Measurements from ENCODE around the gene RAD51B. TPM values are rescaled to one million over a fixed set of nuclear protein-coding genes. Genes with fewer than 3 reads are reported as not detected.

Gene RAD51B
- total RNA-seq, 2 experiments from 2014 or later = 27.4 to 31.6 TPM

DNA sequence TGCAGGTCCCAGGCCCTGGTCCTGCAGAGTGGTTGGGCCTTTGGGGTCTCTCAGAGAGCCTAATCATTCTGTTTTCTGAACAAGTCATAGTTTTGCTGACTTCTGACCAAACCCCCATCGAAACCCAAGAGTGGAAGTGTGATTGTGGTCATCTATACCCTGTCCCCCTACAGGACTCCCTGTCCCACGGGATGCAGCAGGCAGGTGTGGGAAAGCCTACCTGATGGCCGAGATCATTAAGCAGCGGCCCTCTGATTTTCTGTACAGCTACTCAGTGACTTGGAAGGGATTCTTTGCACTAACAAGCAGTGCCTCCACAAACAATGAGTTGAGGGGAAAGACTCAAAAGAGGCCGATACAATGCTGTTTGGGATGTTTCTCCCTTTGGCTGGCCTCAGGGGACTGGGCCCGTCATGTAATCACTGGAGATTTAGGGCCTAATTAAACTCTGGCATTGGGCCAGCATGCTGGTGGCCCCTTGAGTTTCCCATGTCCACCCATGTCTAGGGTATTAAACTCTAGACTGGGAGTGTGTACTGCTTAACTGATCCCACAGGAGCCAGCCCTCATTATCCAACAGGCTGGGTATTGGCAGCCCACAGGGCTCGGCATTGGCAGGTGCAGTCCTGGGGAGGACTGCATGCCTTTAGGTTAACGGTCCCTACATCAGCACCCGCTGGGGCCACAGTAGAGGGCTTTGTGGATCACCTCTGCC, 780.5 kb downstream of the RAD51B start:
- H3K9me3 Mint-ChIP-seq = no peaks in the 10 kb centered on the region
- H3K27ac Mint-ChIP-seq = no peak overlapping the region
- H3K36me3 Mint-ChIP-seq = no peaks in the 10 kb centered on the region
- H3K27me3 Mint-ChIP-seq = no peaks in the 10 kb centered on the region
- no peaks in the 10 kb centered on the region for H3K4me1 Mint-ChIP-seq
- no peak for DNase-seq
- H3K4me3 Mint-ChIP-seq = no peak overlapping the region

GRCh38 chr14:68602507-68602906, 782.9 kb downstream of the RAD51B start:
- no peaks in the 10 kb centered on the region for H3K27me3 Mint-ChIP-seq
- H3K36me3 Mint-ChIP-seq = peaks cover 4% of the 10 kb centered on the region
- peaks cover 9% of the 10 kb centered on the region for H3K4me1 Mint-ChIP-seq
- H3K9me3 Mint-ChIP-seq = peaks cover 4% of the 10 kb centered on the region
- no peak overlapping the region for H3K27ac Mint-ChIP-seq
- DNase-seq = no peak
- no peak overlapping the region for H3K4me3 Mint-ChIP-seq

DNA sequence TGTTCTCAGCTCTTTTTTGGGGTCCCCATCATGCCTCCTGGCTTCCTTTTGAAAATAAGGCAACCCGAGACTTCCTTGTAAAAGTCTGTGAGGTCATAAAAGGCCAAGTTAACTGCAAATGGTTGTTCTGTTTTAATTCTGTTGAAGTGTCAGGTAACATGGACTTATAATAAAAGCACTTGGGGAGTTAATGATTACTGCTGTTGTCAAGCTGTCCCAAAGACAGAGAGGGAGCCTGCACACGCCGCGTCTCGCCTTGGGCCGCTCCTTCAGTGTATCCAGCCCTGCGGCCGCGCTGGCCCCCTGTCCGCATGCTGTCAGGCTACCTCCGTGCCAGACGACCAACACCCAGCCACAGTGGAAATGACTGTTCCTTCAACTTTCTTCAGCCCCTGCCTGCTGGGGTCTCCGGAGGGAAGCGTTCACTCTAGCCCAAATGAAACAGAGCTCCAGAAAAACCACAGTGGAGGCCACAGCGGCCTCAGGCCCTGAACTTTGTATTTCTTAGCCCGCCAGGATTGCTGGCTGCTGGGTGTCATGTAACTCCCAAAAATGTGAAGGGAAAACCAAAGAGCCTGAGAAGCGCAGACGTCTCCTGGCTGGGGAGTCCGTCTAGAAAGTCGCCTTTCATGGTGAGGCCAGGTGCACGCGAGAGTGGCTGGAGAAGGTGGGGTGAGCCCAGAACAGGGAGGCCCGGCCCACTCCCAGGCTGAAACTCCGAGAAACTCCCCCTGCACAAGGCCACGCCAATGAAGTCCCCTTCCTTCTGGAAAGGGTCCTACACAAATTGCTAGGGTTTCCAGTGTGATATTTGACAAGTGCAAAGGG, 784.2 kb downstream of the RAD51B start:
- peaks cover 4% of the 10 kb centered on the region for H3K36me3 Mint-ChIP-seq
- H3K27ac Mint-ChIP-seq = no peak overlapping the region
- no peaks in the 10 kb centered on the region for H3K27me3 Mint-ChIP-seq

DNA sequence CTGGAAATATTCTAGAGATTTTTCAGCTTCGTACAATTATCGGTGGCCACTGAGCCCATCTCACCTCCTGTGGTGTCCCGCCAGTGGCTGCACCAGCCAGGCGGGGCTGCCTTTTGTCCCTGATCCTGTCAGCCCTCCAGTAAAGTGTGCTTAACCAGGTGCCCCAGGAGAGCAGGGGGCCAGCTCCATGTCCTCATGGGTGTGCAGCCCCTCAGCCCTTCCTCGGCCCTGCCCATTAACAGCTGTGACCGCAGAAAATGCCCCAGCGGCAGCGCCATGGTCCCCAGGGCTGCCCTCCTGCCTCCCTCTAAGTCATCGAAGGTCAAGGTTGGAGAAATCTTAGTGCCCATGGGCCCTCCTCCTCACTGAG, 784.8 kb downstream of the RAD51B start:
- no peak overlapping the region for H3K4me3 Mint-ChIP-seq
- H3K27me3 Mint-ChIP-seq = no peaks in the 10 kb centered on the region
- H3K4me1 Mint-ChIP-seq = peaks cover 15% of the 10 kb centered on the region
- peaks cover 4% of the 10 kb centered on the region for H3K9me3 Mint-ChIP-seq
- no peak for DNase-seq
- H3K27ac Mint-ChIP-seq = no peak overlapping the region
- peaks cover 4% of the 10 kb centered on the region for H3K36me3 Mint-ChIP-seq

More for the DNA sequence above, 784.2 kb downstream of the RAD51B start:
- Mint-ChIP-seq H3K9me3 (peaks cover 4% of the 10 kb centered on the region), H3K4me1 (peaks cover 15% of the 10 kb centered on the region), H3K4me3 (no peak overlapping the region)
- no peak for DNase-seq

- Mint-ChIP-seq H3K27me3 (no peaks in the 10 kb centered on the region), H3K36me3 (peaks cover 4% of the 10 kb centered on the region), H3K4me3 (no peak overlapping the region), H3K4me1 (peaks cover 15% of the 10 kb centered on the region), H3K27ac (no peak overlapping the region), H3K9me3 (peaks cover 4% of the 10 kb centered on the region)
- DNase-seq = no peak
These were observed 785.2 kb downstream of the RAD51B start for GRCh38 chr14:68604822-68605221.

- Mint-ChIP-seq H3K27ac (no peak overlapping the region), H3K4me1 (peaks cover 15% of the 10 kb centered on the region), H3K27me3 (no peaks in the 10 kb centered on the region), H3K4me3 (no peak overlapping the region), H3K9me3 (peaks cover 4% of the 10 kb centered on the region), H3K36me3 (peaks cover 4% of the 10 kb centered on the region)
- DNase-seq = no peak
These were observed 786.6 kb downstream of the RAD51B start for GRCh38 chr14:68606176-68606575.

- H3K27ac Mint-ChIP-seq = no peak overlapping the region
- DNase-seq = no peak
- no peaks in the 10 kb centered on the region for H3K27me3 Mint-ChIP-seq
- peaks cover 15% of the 10 kb centered on the region for H3K4me1 Mint-ChIP-seq
- peaks cover 4% of the 10 kb centered on the region for H3K9me3 Mint-ChIP-seq
- H3K36me3 Mint-ChIP-seq = peaks cover 4% of the 10 kb centered on the region
- no peak overlapping the region for H3K4me3 Mint-ChIP-seq
These were observed 787.1 kb downstream of the RAD51B start for GRCh38 chr14:68606644-68607043.

DNA sequence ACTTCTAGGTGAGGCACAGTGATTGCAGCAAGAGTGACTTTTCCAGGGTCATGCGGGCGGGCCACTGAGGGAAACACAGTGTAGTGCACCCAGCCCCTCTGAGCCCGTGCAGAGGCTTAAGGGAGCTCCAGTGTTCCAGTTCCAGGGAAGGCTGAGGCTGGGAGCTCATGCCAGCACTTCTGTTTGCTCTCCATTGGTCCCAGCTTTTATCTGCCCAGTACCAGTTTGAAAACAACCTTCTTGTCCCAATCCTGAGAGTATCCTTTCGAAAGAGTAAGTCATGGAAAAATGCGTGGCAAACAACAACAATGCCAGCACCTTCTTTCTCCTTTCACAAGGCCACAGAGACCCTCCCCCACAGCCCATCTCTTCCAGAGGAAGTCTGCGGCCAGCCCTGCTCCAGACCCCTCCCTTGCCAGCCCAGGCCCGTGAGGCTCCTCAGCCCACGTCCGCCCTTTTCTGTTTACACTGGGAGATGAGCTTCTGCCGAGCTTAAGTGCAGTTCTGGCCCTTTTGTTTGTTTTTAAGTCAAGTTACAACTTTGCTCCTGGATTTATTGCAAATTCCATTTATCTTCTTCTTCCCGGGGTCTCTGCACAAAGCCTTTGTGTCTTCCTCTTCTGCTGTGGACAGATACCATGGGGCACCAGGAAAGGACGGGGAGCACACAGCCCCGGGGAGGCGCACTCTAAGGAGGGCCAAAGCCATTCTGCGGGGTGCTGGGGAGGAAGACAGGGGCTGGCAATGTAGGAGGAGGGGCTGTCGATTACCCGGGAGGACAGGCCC, 787.7 kb downstream of the RAD51B start:
- DNase-seq = no peak
- Mint-ChIP-seq H3K4me3 (no peak overlapping the region), H3K36me3 (peaks cover 4% of the 10 kb centered on the region), H3K4me1 (peaks cover 15% of the 10 kb centered on the region), H3K27me3 (no peaks in the 10 kb centered on the region), H3K9me3 (peaks cover 4% of the 10 kb centered on the region), H3K27ac (peak overlapping the region; percentile 36)

DNA sequence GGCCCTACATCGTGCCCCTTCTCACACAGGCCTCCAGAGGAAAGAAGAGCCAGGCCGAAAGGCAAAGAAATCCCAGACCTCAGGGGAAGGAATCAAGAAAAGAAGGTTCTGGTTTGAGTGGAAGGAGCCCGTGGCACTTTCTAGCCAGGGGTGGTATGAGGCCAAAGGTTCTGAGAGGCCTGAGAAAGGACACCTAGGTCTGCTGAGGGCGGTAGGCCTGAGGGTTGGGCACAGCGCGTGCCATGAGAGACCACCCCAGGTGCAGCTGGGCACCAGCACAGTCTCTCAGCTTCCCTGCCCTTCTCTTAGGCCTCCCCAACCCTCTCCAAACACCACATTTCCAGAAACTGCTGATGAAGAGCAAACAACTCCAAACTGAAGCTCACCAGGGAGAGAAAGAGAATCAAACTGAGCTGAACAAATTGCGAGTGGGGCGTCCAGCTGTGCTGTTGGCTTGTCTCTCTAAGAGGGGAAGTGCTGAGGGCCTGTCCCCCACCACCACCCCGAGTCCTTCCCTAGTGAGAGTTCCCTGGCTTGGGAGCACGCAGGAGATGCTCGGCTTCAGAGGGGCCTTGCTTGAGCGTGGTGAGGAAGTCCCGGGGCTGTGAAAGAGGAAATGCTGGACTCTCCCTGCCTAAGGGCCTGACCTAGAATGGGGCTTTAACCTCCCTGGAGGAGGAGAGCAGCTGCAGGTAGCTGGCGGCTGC, 788.4 kb downstream of the RAD51B start:
- Mint-ChIP-seq H3K4me3 (no peak overlapping the region), H3K27me3 (no peaks in the 10 kb centered on the region), H3K27ac (peak overlapping the region; percentile 36), H3K9me3 (peaks cover 7% of the 10 kb centered on the region), H3K36me3 (peaks cover 6% of the 10 kb centered on the region), H3K4me1 (peaks cover 15% of the 10 kb centered on the region)
- DNase-seq = no peak

DNA sequence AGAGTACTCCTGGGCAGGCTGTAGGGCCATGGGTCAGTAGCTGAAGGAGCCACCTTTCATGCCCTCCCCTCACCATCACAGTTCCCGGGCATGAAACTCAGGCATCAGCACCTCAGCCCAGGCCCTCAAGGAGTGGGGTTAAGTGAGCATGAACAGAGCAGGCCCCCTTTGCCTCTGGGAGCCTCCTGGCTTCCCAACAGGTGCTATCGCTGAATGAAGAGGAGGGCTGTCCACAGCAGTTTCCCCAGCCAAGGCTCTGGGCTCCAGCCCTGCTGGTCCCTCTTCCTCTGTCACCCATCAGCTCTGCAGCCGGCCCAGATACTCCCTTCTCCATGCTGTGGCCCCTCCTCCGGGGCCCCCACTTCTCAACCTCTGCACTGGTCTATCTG, 789.0 kb downstream of the RAD51B start:
- Mint-ChIP-seq H3K36me3 (peaks cover 6% of the 10 kb centered on the region), H3K4me3 (no peak overlapping the region), H3K27ac (no peak overlapping the region), H3K27me3 (no peaks in the 10 kb centered on the region), H3K4me1 (peaks cover 15% of the 10 kb centered on the region), H3K9me3 (peaks cover 7% of the 10 kb centered on the region)
- no peak for DNase-seq

- H3K27ac Mint-ChIP-seq = no peak overlapping the region
- DNase-seq = no peak
These were observed 789.4 kb downstream of the RAD51B start for GRCh38 chr14:68609012-68609411.

GRCh38 chr14:68610251-68610793, 790.7 kb downstream of the RAD51B start:
- Mint-ChIP-seq H3K9me3 (peaks cover 20% of the 10 kb centered on the region), H3K27ac (no peak overlapping the region), H3K27me3 (no peaks in the 10 kb centered on the region), H3K36me3 (peaks cover 12% of the 10 kb centered on the region), H3K4me1 (peaks cover 15% of the 10 kb centered on the region), H3K4me3 (no peak overlapping the region)
- no peak for DNase-seq

More at GRCh38 chr14:68609012-68609411, 789.4 kb downstream of the RAD51B start:
- Mint-ChIP-seq H3K27me3 (no peaks in the 10 kb centered on the region), H3K4me3 (no peak overlapping the region), H3K9me3 (peaks cover 10% of the 10 kb centered on the region), H3K36me3 (peaks cover 7% of the 10 kb centered on the region), H3K4me1 (peaks cover 15% of the 10 kb centered on the region)

- DNase-seq = no peak
- H3K27ac Mint-ChIP-seq = no peak overlapping the region
- peaks cover 13% of the 10 kb centered on the region for H3K36me3 Mint-ChIP-seq
- H3K4me1 Mint-ChIP-seq = peaks cover 15% of the 10 kb centered on the region
- H3K27me3 Mint-ChIP-seq = no peaks in the 10 kb centered on the region
- peaks cover 22% of the 10 kb centered on the region for H3K9me3 Mint-ChIP-seq
- H3K4me3 Mint-ChIP-seq = no peak overlapping the region
These were observed 792.0 kb downstream of the RAD51B start for GRCh38 chr14:68611599-68611998.

GRCh38 chr14:68612049-68612448, 792.5 kb downstream of the RAD51B start:
- peaks cover 17% of the 10 kb centered on the region for H3K36me3 Mint-ChIP-seq
- no peak for DNase-seq
- no peak overlapping the region for H3K4me3 Mint-ChIP-seq
- H3K9me3 Mint-ChIP-seq = peaks cover 26% of the 10 kb centered on the region
- H3K27me3 Mint-ChIP-seq = no peaks in the 10 kb centered on the region
- no peak overlapping the region for H3K27ac Mint-ChIP-seq
- H3K4me1 Mint-ChIP-seq = peaks cover 10% of the 10 kb centered on the region
